PC-3 (cell line): ENCODE measurements around the gene LYZ. TPM values are rescaled to one million over a fixed set of nuclear protein-coding genes. Genes with fewer than 3 reads are reported as not detected.

Experiments used
- ATAC-seq: fragments of 200-7000 bp; cut with Tn5 transposase; 2 replicates; pipeline ENCODE4 v1.9.1; 2020; ENCODE audit warnings: mild to moderate bottlenecking, moderate library complexity
- BruUV-seq: library from RNA; stranded (reverse); fragments of 400-500 nt; replicated peaks from 2 replicates; lab custom pipeline; 2021; lab: Mats Ljungman, UMichigan
- CTCF ChIA-PET: fragments of 300-600 bp; sonication (Branson Sonifier 250); formaldehyde crosslinking; loops from one replicate; lab custom pipeline; 2022; ENCODE audit warnings: antibody characterized with exemption; lab: Charles Lee
- POLR2A ChIA-PET: fragments of 300-600 bp; sonication (Branson Sonifier 250); formaldehyde crosslinking; loops from one replicate; lab custom pipeline; 2022; ENCODE audit warnings: antibody characterized with exemption; ENCODE audit not compliant: unreplicated experiment; lab: Charles Lee
- DNase-seq: peaks from one replicate; pipeline ENCODE4 v3.0.0-alpha.2; 2015
- H2AFZ ChIP-seq: fragments of 300-600 bp; sonication (generic); 2 replicates; pipeline ENCODE4 v1.6.0; 2016; ENCODE audit warnings: antibody characterized with exemption, low read length
- H3F3A ChIP-seq: fragments of 300-600 bp; sonication (generic); one replicate; pipeline ENCODE4 v1.6.0; 2017; ENCODE audit warnings: antibody characterized with exemption, low read length, control low read depth, mild to moderate bottlenecking; ENCODE audit not compliant: unreplicated experiment
- H3K27ac ChIP-seq: fragments of 300-600 bp; sonication (generic); 2 replicates; pipeline ENCODE4 v1.5.1; 2016; ENCODE audit warnings: mild to moderate bottlenecking, low read length
- H3K27me3 ChIP-seq: fragments of 300-600 bp; sonication (generic); 2 replicates; pipeline ENCODE4 v1.6.1; 2016; ENCODE audit warnings: low read length, mixed read lengths
- H3K36me3 ChIP-seq: fragments of 300-600 bp; sonication (generic); 2 replicates; pipeline ENCODE4 v1.6.1; 2016; ENCODE audit warnings: low read depth, mixed run types, low read length, mixed read lengths
- H3K4me1 ChIP-seq: fragments of 300-600 bp; sonication (generic); 2 replicates; pipeline ENCODE4 v1.5.1; 2016; ENCODE audit warnings: low read length; ENCODE audit not compliant: insufficient read depth
- H3K4me2 ChIP-seq: fragments of 300-600 bp; sonication (generic); 2 replicates; pipeline ENCODE4 v1.6.0; 2016; ENCODE audit warnings: low read length
- H3K4me3 ChIP-seq: fragments of 300-600 bp; sonication (generic); 2 replicates; pipeline ENCODE4 v1.5.1; 2016; ENCODE audit warnings: mild to moderate bottlenecking, low read length, mixed read lengths
- H3K79me2 ChIP-seq: fragments of 300-600 bp; sonication (generic); 2 replicates; pipeline ENCODE4 v1.6.1; 2017; ENCODE audit warnings: low read length, mixed read lengths
- H3K9ac ChIP-seq: fragments of 300-600 bp; sonication (generic); 2 replicates; pipeline ENCODE4 v1.6.0; 2016; ENCODE audit warnings: mild to moderate bottlenecking, low read length
- H3K9me2 ChIP-seq: fragments of 300-600 bp; sonication (generic); replicated peaks from 2 replicates; pipeline ENCODE4 v1.6.1; 2016; ENCODE audit warnings: mixed run types, low read length, mixed read lengths
- H3K9me3 ChIP-seq: fragments of 300-600 bp; sonication (generic); 2 replicates; pipeline ENCODE4 v1.6.1; 2016; ENCODE audit warnings: low read length, mixed read lengths
- H4K20me1 ChIP-seq: fragments of 300-600 bp; sonication (generic); 2 replicates; pipeline ENCODE4 v1.6.1; 2016; ENCODE audit warnings: low read length, mixed read lengths
- EZH2 ChIP-seq: fragments of 300-600 bp; sonication (generic); IDR thresholded peaks from one replicate; pipeline ENCODE4 v1.6.1; 2017; ENCODE audit warnings: antibody characterized with exemption, mild to moderate bottlenecking, low read length; ENCODE audit not compliant: unreplicated experiment
- EZH2phosphoT487 ChIP-seq: fragments of 300-600 bp; sonication (generic); IDR thresholded peaks from 2 replicates; pipeline ENCODE4 v1.6.1; 2018; ENCODE audit warnings: mild to moderate bottlenecking, antibody characterized with exemption, low read length, borderline replicate concordance
- intact Hi-C: fragments of 100-400 bp; cut with micrococcal nuclease; formaldehyde crosslinking; loops from 2 replicates; pipeline ENCODE4 v1.9.0; 2023
- total RNA-seq: library from RNA; depleted of rRNA; stranded (reverse); fragments of >200 nt; gene quantifications from 2 replicates; pipeline ENCODE4 v1.2.3, GENCODE V29; 2014
- TF ChIP-seq, protein P1 (sequence below): fragments of 300-600 bp; sonication (generic); conservative IDR thresholded peaks from 2 replicates; pipeline ENCODE4 v1.5.1; 2017; ENCODE audit warnings: antibody characterized with exemption, low read depth, mild to moderate bottlenecking, low read length

Gene LYZ
- total RNA-seq, 1 experiment from 2014 or later: not detected

DNA sequence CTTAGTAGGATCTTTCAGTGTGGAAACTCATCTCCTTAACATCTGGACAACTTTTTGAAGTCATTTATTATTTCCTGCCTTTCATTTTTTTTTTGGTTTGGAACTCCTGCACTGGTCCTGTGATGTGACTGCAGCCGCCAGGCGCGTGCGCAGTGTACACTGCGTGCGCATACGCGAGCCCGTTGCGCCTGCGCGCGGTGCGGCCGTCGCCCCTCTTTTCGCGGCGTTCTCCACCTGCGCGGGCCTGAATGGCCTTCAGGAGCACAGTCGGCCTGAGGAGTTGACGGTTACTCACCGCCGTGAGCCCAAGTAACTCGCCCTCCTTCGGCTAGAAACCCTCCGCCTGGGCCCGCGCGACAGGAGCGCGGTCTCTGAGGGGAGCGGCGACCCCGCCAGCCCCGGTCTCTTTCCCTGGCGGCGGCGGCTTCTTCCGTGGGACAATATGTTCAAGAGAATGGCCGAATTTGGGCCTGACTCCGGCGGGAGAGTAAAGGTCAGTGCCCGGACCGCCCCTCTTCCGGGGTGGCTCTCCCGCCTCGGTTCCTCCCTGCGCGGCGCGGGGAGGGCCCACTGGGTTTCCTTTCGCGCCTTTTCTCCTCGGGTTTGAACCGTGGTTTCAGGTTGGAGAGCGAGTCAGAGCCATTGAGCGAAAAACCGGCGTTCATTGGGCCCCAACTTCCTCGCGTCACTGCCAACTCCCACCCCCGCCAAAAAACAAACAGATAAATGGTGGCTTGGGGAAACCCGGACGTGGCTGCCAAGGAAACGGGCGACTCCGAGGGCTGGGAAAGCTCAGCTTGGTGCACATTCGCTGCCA lies 11.6 kb downstream of the LYZ start, which contains the start of gene YEATS4:
YEATS4 (plus strand) TSS at position 213 of the 817 bp plus-strand sequence; CDS start at position 443, 230 bp downstream.
- CTCF ChIA-PET: interaction anchor here (0.8 kb wide), 1 partner anchor 143 kb away, joined by 4 read pairs; no protein-coding TSS in a partner anchor
- Histone ChIP-seq H3K79me2 (peaks cover 25% of the 10 kb centered on the region), H3K27me3 (no peaks in the 10 kb centered on the region), H3K9me3 (no peaks in the 10 kb centered on the region), H3K4me1 (peaks cover 20% of the 10 kb centered on the region), H3F3A (no peaks in the 10 kb centered on the region), H3K4me2 (peak within 1 kb of the TSS; percentile 87), H3K4me3 (peak within 1 kb of the TSS; percentile 73), H3K27ac (peak within 1 kb of the TSS; percentile 93), H2AFZ (peak within 1 kb of the TSS; percentile 67), H3K9me2 (no peaks in the 10 kb centered on the region), H3K36me3 (0 out of 2 replicates have a peak, but pooled peaks cover 8% of the 10 kb centered on the region), H3K9ac (peak within 1 kb of the TSS; percentile 94), H4K20me1 (no peaks in the 10 kb centered on the region)
- POLR2A ChIA-PET: no interaction called here
- TF ChIP-seq, protein P1, sequence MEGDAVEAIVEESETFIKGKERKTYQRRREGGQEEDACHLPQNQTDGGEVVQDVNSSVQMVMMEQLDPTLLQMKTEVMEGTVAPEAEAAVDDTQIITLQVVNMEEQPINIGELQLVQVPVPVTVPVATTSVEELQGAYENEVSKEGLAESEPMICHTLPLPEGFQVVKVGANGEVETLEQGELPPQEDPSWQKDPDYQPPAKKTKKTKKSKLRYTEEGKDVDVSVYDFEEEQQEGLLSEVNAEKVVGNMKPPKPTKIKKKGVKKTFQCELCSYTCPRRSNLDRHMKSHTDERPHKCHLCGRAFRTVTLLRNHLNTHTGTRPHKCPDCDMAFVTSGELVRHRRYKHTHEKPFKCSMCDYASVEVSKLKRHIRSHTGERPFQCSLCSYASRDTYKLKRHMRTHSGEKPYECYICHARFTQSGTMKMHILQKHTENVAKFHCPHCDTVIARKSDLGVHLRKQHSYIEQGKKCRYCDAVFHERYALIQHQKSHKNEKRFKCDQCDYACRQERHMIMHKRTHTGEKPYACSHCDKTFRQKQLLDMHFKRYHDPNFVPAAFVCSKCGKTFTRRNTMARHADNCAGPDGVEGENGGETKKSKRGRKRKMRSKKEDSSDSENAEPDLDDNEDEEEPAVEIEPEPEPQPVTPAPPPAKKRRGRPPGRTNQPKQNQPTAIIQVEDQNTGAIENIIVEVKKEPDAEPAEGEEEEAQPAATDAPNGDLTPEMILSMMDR: no peak
- ATAC-seq (peak; percentile 90), DNase-seq (peak; percentile 96)
- intact Hi-C loops: loop anchor here (2.0 kb wide), 1 partner anchor 69 kb away; no protein-coding TSS in a partner anchor
- TSS peak; percentile 90 for BruUV-seq

DNA sequence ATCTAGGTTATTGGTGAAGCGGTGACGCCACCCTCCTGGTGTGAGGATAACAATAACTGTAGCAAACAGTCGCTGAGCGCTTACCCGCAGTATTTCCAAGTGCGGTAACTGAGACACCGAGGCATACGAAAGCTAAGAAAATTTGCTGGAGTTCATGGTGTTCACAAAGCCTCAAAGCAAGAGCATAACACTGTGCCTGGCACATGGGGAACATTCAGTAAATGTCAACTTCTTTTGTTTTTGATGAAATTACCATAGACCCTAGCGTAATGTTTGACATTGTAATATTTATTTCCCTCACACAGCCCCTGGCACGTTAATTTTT lies 12.1 kb downstream of the LYZ start:
- H3K9me2 ChIP-seq: no peaks in the 10 kb centered on the region
- POLR2A ChIA-PET: no interaction called here
- peak overlapping the region; percentile 93 for H3K27ac ChIP-seq
- no peak for TF ChIP-seq EZH2
- TF ChIP-seq, protein P1: no peak
- no peak for TF ChIP-seq EZH2phosphoT487
- peaks cover 20% of the 10 kb centered on the region for H3K4me1 ChIP-seq
- H3K9me3 ChIP-seq: no peaks in the 10 kb centered on the region
- peak overlapping the region; percentile 94 for H3K9ac ChIP-seq
- H3K4me3 ChIP-seq: peak overlapping the region; percentile 73
- H3K36me3 ChIP-seq: 0 out of 2 replicates have a peak, but pooled peaks cover 8% of the 10 kb centered on the region
- H3K27me3 ChIP-seq: no peaks in the 10 kb centered on the region
- CTCF ChIA-PET: no interaction called here
- TSS peak; percentile 78 for BruUV-seq
- peak overlapping the region; percentile 87 for H3K4me2 ChIP-seq
- no peaks in the 10 kb centered on the region for H4K20me1 ChIP-seq
- peaks cover 25% of the 10 kb centered on the region for H3K79me2 ChIP-seq
- DNase-seq: no peak
- peak overlapping the region; percentile 67 for H2AFZ ChIP-seq
- intact Hi-C loops: no loop called here
- ATAC-seq: no peak
- H3F3A ChIP-seq: no peaks in the 10 kb centered on the region

- Histone ChIP-seq H3F3A (no peaks in the 10 kb centered on the region), H3K36me3 (peaks cover 41% of the 10 kb centered on the region), H3K9ac (no peak overlapping the region), H2AFZ (no peak overlapping the region), H3K9me2 (no peaks in the 10 kb centered on the region), H3K9me3 (no peaks in the 10 kb centered on the region), H3K4me2 (no peak overlapping the region), H4K20me1 (no peaks in the 10 kb centered on the region), H3K4me1 (no peaks in the 10 kb centered on the region), H3K27ac (no peak overlapping the region), H3K27me3 (no peaks in the 10 kb centered on the region), H3K4me3 (no peak overlapping the region), H3K79me2 (peaks cover 12% of the 10 kb centered on the region)
- DNase-seq (no peak), ATAC-seq (no peak)
- BruUV-seq: no TSS peak
- intact Hi-C loops: no loop called here
- TF ChIP-seq EZH2phosphoT487 (no peak), EZH2 (no peak)
- TF ChIP-seq, protein P1: no peak
- ChIA-PET CTCF (no interaction called here), POLR2A (interaction anchor here (0.6 kb wide), 1 partner anchor 241 kb away, joined by 6 read pairs; no protein-coding TSS in a partner anchor)
Measured at GRCh38 chr12:69366796-69367195, 18.6 kb downstream of the LYZ start.
